GM23248 (cell line): ENCODE data around the gene DRD2.

Source experiments
- EZH2 ChIP-seq: fragments of 200-600 bp; sonication (generic); IDR thresholded peaks from 2 replicates; pipeline ENCODE4 v1.6.1; 2018; ENCODE audit warnings: antibody characterized with exemption, mild to moderate bottlenecking; ENCODE audit not compliant: insufficient read depth, poor library complexity, severe bottlenecking
- EZH2phosphoT487 ChIP-seq: fragments of 200-600 bp; sonication (generic); IDR thresholded peaks from 2 replicates; pipeline ENCODE4 v1.6.1; 2018; ENCODE audit warnings: antibody characterized with exemption, moderate library complexity, mild to moderate bottlenecking, low read depth; ENCODE audit not compliant: insufficient read depth

DNA sequence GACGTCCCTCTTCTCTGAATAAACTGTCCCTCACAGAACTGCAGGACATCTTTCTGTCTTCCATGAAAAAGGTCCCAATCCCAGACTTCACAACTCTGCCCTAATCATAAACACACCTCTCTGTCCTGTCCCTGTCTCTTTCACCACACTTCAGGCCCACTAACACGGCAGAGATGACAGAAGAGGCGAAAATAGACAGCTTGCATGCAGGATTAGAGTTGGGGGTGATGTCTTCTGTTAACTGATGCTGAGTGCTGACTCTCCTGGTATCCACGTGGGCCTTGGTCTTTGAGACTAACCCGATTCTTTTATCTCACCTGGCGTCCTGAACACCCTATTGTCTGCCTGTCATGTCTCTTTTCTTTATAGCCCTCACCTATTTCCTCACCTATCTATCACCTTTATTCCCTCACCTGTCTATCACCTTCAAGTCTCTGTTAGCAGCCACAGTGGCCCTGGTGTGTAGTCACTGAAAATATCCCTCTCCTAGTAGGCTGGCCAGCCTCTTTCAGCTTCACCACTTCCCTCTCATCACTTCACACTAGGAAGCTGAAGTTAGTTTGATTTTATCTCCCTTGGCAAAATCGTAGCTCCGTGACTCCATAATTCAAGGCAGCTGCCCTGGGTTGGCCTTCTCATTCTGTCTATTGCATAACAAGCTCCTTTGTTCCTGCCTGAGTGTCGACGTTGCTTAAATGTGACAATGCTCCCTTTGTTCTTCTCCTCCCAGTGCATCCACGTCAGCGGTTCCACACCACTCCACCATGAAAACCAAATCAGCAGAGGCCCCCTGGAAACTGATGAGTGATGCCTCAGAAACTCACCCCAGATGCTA, 30.6 kb upstream of the DRD2 start:
- TF ChIP-seq EZH2: no peak
- 0 out of 2 replicates have a peak, but pooled peaks have one; percentile 49 for TF ChIP-seq EZH2phosphoT487
